Measurements from ENCODE around the gene LRRC75B.

- TF ChIP-seq, protein P1, sequence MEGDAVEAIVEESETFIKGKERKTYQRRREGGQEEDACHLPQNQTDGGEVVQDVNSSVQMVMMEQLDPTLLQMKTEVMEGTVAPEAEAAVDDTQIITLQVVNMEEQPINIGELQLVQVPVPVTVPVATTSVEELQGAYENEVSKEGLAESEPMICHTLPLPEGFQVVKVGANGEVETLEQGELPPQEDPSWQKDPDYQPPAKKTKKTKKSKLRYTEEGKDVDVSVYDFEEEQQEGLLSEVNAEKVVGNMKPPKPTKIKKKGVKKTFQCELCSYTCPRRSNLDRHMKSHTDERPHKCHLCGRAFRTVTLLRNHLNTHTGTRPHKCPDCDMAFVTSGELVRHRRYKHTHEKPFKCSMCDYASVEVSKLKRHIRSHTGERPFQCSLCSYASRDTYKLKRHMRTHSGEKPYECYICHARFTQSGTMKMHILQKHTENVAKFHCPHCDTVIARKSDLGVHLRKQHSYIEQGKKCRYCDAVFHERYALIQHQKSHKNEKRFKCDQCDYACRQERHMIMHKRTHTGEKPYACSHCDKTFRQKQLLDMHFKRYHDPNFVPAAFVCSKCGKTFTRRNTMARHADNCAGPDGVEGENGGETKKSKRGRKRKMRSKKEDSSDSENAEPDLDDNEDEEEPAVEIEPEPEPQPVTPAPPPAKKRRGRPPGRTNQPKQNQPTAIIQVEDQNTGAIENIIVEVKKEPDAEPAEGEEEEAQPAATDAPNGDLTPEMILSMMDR (conservative IDR thresholded peaks at IDR 0.05): no peak
- no peak for TF ChIP-seq EZH2 (IDR thresholded peaks at IDR 0.05; ENCODE audit: low read depth)
Observed at GRCh38 chr22:24599514-24599913, 6.6 kb upstream of the LRRC75B start.
